Endodermal cell (in vitro differentiated cells): ENCODE results near the gene CDRT4. TPM values are rescaled to one million over a fixed set of nuclear protein-coding genes. Genes with fewer than 3 reads are reported as not detected.

Experiments used
- DNase-seq: peaks from one replicate; pipeline ENCODE4 v3.0.0-alpha.2; 2017
- H3K27ac ChIP-seq: 2 replicates; pipeline ENCODE4 v1.5.1; 2013; ENCODE audit warnings: mild to moderate bottlenecking, low read depth, low read length, moderate library complexity
- H3K27me3 ChIP-seq: 2 replicates; pipeline ENCODE4 v1.6.1; 2013; ENCODE audit warnings: mild to moderate bottlenecking, low read length, moderate library complexity; ENCODE audit not compliant: insufficient read depth, control insufficient read depth, poor library complexity, severe bottlenecking
- H3K36me3 ChIP-seq: 2 replicates; pipeline ENCODE4 v1.7.0; 2013; ENCODE audit warnings: mild to moderate bottlenecking, low read length, moderate library complexity; ENCODE audit not compliant: control insufficient read depth, insufficient read depth
- H3K4me1 ChIP-seq: one replicate; pipeline ENCODE4 v1.7.0; 2013; ENCODE audit warnings: low read length; ENCODE audit not compliant: control insufficient read depth, insufficient read depth
- H3K4me3 ChIP-seq: 2 replicates; pipeline ENCODE4 v1.5.1; 2013; ENCODE audit warnings: mild to moderate bottlenecking, low read length, moderate library complexity
- H3K9ac ChIP-seq: 2 replicates; pipeline ENCODE4 v1.6.1; 2013; ENCODE audit warnings: mild to moderate bottlenecking, low read length, moderate library complexity; ENCODE audit not compliant: poor library complexity, severe bottlenecking; ENCODE audit errors: extremely low read depth
- H3K9me3 ChIP-seq: 2 replicates; pipeline ENCODE4 v1.6.1; 2013; ENCODE audit warnings: mild to moderate bottlenecking, low read length, moderate library complexity; ENCODE audit not compliant: control insufficient read depth
- H3K27ac Mint-ChIP-seq: 2 replicates; pipeline ENCODE4 v1.8.0; 2020; ENCODE audit warnings: mixed read lengths
- H3K27me3 Mint-ChIP-seq: 2 replicates; pipeline ENCODE4 v1.8.0; 2021; ENCODE audit warnings: mild to moderate bottlenecking, mixed read lengths; ENCODE audit not compliant: insufficient read depth
- H3K36me3 Mint-ChIP-seq: 2 replicates; pipeline ENCODE4 v1.8.0; 2020; ENCODE audit warnings: low read depth, mixed read lengths
- H3K4me1 Mint-ChIP-seq: 2 replicates; pipeline ENCODE4 v1.8.0; 2020; ENCODE audit warnings: mixed read lengths
- H3K4me3 Mint-ChIP-seq: 2 replicates; pipeline ENCODE4 v1.8.0; 2020; ENCODE audit warnings: mild to moderate bottlenecking, moderate library complexity, mixed read lengths
- H3K9me3 Mint-ChIP-seq: 2 replicates; pipeline ENCODE4 v1.8.0; 2020; ENCODE audit warnings: mild to moderate bottlenecking, mixed read lengths
- CTCF ChIP-seq: fragments of 200-600 bp; sonication (generic); conservative IDR thresholded peaks from 2 replicates; pipeline ENCODE4 v1.5.0; 2021; ENCODE audit warnings: antibody characterized with exemption, mild to moderate bottlenecking
- WGBS, 2 experiments: methylation state at CpG; one replicate each; pipeline versions ENCODE4 v1.1.5 to v1.1.7; 2013; ENCODE audit warnings: missing lambda C conversion rate in 2 of 2, mixed read lengths in 1 of 2; ENCODE audit not compliant: insufficient coverage in 1 of 2, insufficient read length in 1 of 2; 5-methylcytosine and 5-hydroxymethylcytosine counted together
- total RNA-seq, 2 donors: library from RNA; stranded (reverse); fragmentation: NEBNext Ultra II Directional in 1 of 2; extraction: Animal tissue kit (Norgen Biotek cat#: 25700) in 1 of 2; gene quantifications; 2 replicates in 1 of 2; 3 replicates in 1 of 2; pipeline ENCODE4 v1.2.1, GENCODE V29; 2021

Gene CDRT4
- total RNA-seq, 2 donors from 2014 or later, result 16.4 to 39.7 TPM

- Mint-ChIP-seq H3K4me3 (no peak overlapping the region), H3K9me3 (no peaks in the 10 kb centered on the region), H3K4me1 (peaks cover 4% of the 10 kb centered on the region), H3K36me3 (no peaks in the 10 kb centered on the region), H3K27me3 (peaks cover 5% of the 10 kb centered on the region), H3K27ac (no peak overlapping the region)
- no peak overlapping the region for H3K27ac ChIP-seq
- H3K4me1 ChIP-seq, result no peaks in the 10 kb centered on the region
- H3K9ac ChIP-seq, result no peak overlapping the region
- H3K9me3 ChIP-seq, result no peaks in the 10 kb centered on the region
- no peak overlapping the region for H3K4me3 ChIP-seq
- DNase-seq, result no peak
- no peaks in the 10 kb centered on the region for H3K36me3 ChIP-seq
- WGBS, 2 experiments, result 75 to 80% methylated on average over 5 to 7 of the region's 7 CpGs
- no peaks in the 10 kb centered on the region for H3K27me3 ChIP-seq
- no peak for TF ChIP-seq CTCF
Observed at GRCh38 chr17:15393414-15393813, 74.0 kb downstream of the CDRT4 start.

GRCh38 chr17:15392326-15392741 lies 75.1 kb downstream of the CDRT4 start:
- Histone ChIP-seq H3K27ac (no peak overlapping the region), H3K36me3 (no peaks in the 10 kb centered on the region), H3K4me1 (no peaks in the 10 kb centered on the region), H3K9ac (no peak overlapping the region), H3K27me3 (no peaks in the 10 kb centered on the region), H3K4me3 (no peak overlapping the region), H3K9me3 (no peaks in the 10 kb centered on the region)
- Mint-ChIP-seq H3K36me3 (no peaks in the 10 kb centered on the region), H3K27ac (no peak overlapping the region), H3K4me3 (no peak overlapping the region), H3K4me1 (no peaks in the 10 kb centered on the region), H3K9me3 (no peaks in the 10 kb centered on the region), H3K27me3 (peaks cover 5% of the 10 kb centered on the region)
- 86 to 94% methylated on average over 4 to 5 of the region's 5 CpGs for WGBS, 2 experiments
- TF ChIP-seq CTCF, result no peak
- no peak for DNase-seq

- no peak overlapping the region for H3K27ac ChIP-seq
- Mint-ChIP-seq H3K27ac (no peak overlapping the region), H3K4me3 (no peak overlapping the region), H3K27me3 (peaks cover 2% of the 10 kb centered on the region), H3K36me3 (no peaks in the 10 kb centered on the region), H3K9me3 (peaks cover 4% of the 10 kb centered on the region), H3K4me1 (peaks cover 12% of the 10 kb centered on the region)
- no peak for TF ChIP-seq CTCF
- no peaks in the 10 kb centered on the region for H3K27me3 ChIP-seq
- DNase-seq, result no peak
- no peaks in the 10 kb centered on the region for H3K4me1 ChIP-seq
- H3K9ac ChIP-seq, result no peak overlapping the region
- no peaks in the 10 kb centered on the region for H3K36me3 ChIP-seq
- 87 to 91% methylated on average over 6 to 8 of the region's 8 CpGs for WGBS, 2 experiments
- H3K9me3 ChIP-seq, result no peaks in the 10 kb centered on the region
- no peak overlapping the region for H3K4me3 ChIP-seq
Observed at GRCh38 chr17:15388356-15389041, 78.9 kb downstream of the CDRT4 start.
